ENCODE data around the gene PATZ1.

DNA sequence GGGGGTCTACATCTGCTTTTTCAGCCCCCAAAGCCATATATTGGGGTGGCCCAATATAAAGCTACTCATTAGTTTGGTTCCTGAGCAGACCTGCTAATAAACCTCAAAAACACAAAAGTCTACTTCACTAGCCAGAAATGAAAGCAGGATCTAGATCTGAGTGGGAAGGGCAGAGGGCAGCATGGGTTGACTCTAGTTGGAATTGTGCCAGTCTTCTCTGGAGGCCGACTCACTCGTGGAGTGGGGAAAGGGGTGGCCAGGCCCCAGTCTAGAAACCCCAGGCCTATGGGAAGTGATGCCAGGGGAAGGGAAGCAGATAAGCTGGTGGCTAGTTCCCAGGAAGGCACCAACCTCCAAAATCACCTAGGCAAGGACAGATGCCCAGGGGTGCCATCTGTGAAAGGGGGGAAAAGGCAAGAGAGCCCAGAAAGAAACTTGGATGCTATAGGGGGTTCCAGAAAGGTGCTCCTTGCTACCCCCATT, 5.3 kb downstream of the PATZ1 start:
- TF ChIP-seq CTCF (IDR thresholded peaks at IDR 0.05; ENCODE audit: borderline replicate concordance, extremely low read depth, low read length, poor library complexity, severe bottlenecking) (no peak), EZH2 (IDR thresholded peaks at IDR 0.05; ENCODE audit: borderline replicate concordance, low read depth, low read length, severe bottlenecking) (no peak)

Data from DND-41 (cell line).